Colonic mucosa (tissue), 4 donors: ENCODE data around the gene ZEB2. TPM values are rescaled to one million over a fixed set of nuclear protein-coding genes. Genes with fewer than 3 reads are reported as not detected.

Experiments used
- DNase-seq: peaks from one replicate; pipeline ENCODE4 v3.0.0-alpha.2; 2020
- H3K27ac ChIP-seq: fragments of 200-600 bp; one replicate; pipeline ENCODE4 v1.8.0; 2021
- H3K27me3 ChIP-seq: fragments of 200-600 bp; one replicate; pipeline ENCODE4 v1.8.0; 2021
- H3K36me3 ChIP-seq: fragments of 200-600 bp; one replicate; pipeline ENCODE4 v1.8.0; 2021
- H3K4me1 ChIP-seq: fragments of 200-600 bp; one replicate; pipeline ENCODE4 v1.8.0; 2021; ENCODE audit warnings: mild to moderate bottlenecking
- H3K4me3 ChIP-seq: fragments of 200-600 bp; one replicate; pipeline ENCODE4 v1.8.0; 2021
- H3K9ac ChIP-seq, 2 donors: one replicate each; pipeline ENCODE4 v1.7.0; 2013; ENCODE audit warnings: control low read depth in 2 of 2, low read depth in 2 of 2, low read length in 2 of 2
- H3K9me3 ChIP-seq: fragments of 200-600 bp; one replicate; pipeline ENCODE4 v1.8.0; 2021
- CTCF ChIP-seq: fragments of 200-600 bp; IDR thresholded peaks from one replicate; pipeline ENCODE4 v1.8.0; 2022; ENCODE audit warnings: antibody characterized with exemption, mild to moderate bottlenecking
- intact Hi-C: fragments of 100-400 bp; cut with DNase I; formaldehyde crosslinking; loops from one replicate; pipeline ENCODE4 v1.14.1; 2022
- total RNA-seq, 2 donors: library from RNA; stranded (reverse); fragmentation: NEBNext Ultra II Directional in 1 of 2; extraction: Animal tissue kit (Norgen Biotek cat#: 25700) in 1 of 2; gene quantifications; one replicate each; pipeline ENCODE4 v1.2.1, GENCODE V29; 2021
- donor health status: healthy.
- donor health status: DM: no; HTN: no; CAD: no.
- donor health status: DM: no; HTN: no; CAD: no.

The ZEB2 gene
- total RNA-seq, 2 donors from 2014 or later: 17.4 to 29.6 TPM

- DNase-seq: no peak
- intact Hi-C loops: no loop called here
- H3K4me3 ChIP-seq: no peak overlapping the region
- no peak overlapping the region for H3K27ac ChIP-seq
- H3K9me3 ChIP-seq: no peaks in the 10 kb centered on the region
- no peak overlapping the region for H3K9ac ChIP-seq
- H3K27me3 ChIP-seq: no peaks in the 10 kb centered on the region
- no peaks in the 10 kb centered on the region for H3K4me1 ChIP-seq
- H3K36me3 ChIP-seq: no peaks in the 10 kb centered on the region
- TF ChIP-seq CTCF: no peak
Observed at GRCh38 chr2:144477281-144477956, 42.5 kb downstream of the ZEB2 start.

GRCh38 chr2:144476682-144477081, 43.2 kb downstream of the ZEB2 start:
- intact Hi-C loops: no loop called here

GRCh38 chr2:144475569-144476275, 44.2 kb downstream of the ZEB2 start:
- no peak overlapping the region for H3K27ac ChIP-seq
- H3K9me3 ChIP-seq: no peaks in the 10 kb centered on the region
- no peak for TF ChIP-seq CTCF
- no peak overlapping the region for H3K4me3 ChIP-seq
- DNase-seq: no peak
- H3K27me3 ChIP-seq: peaks cover 3% of the 10 kb centered on the region
- intact Hi-C loops: no loop called here
- H3K9ac ChIP-seq: no peak overlapping the region
- peaks cover 2% of the 10 kb centered on the region for H3K4me1 ChIP-seq
- no peaks in the 10 kb centered on the region for H3K36me3 ChIP-seq

More at GRCh38 chr2:144476682-144477081, 43.2 kb downstream of the ZEB2 start:
- Histone ChIP-seq H3K9me3 (no peaks in the 10 kb centered on the region), H3K4me1 (no peaks in the 10 kb centered on the region), H3K36me3 (no peaks in the 10 kb centered on the region), H3K9ac (no peak overlapping the region), H3K27ac (no peak overlapping the region), H3K27me3 (no peaks in the 10 kb centered on the region), H3K4me3 (no peak overlapping the region)
- DNase-seq: no peak
- TF ChIP-seq CTCF: no peak

GRCh38 chr2:144475044-144475443, 44.9 kb downstream of the ZEB2 start:
- no peak for DNase-seq
- Histone ChIP-seq H3K27me3 (peaks cover 3% of the 10 kb centered on the region), H3K27ac (no peak overlapping the region), H3K36me3 (no peaks in the 10 kb centered on the region), H3K9ac (no peak overlapping the region), H3K9me3 (no peaks in the 10 kb centered on the region), H3K4me3 (no peak overlapping the region), H3K4me1 (peaks cover 5% of the 10 kb centered on the region)
- intact Hi-C loops: no loop called here
- no peak for TF ChIP-seq CTCF

GRCh38 chr2:144474017-144474416, 45.9 kb downstream of the ZEB2 start:
- Histone ChIP-seq H3K27me3 (peaks cover 3% of the 10 kb centered on the region), H3K27ac (no peak overlapping the region), H3K4me1 (peaks cover 5% of the 10 kb centered on the region), H3K9ac (no peak overlapping the region), H3K9me3 (no peaks in the 10 kb centered on the region), H3K4me3 (no peak overlapping the region), H3K36me3 (no peaks in the 10 kb centered on the region)
- TF ChIP-seq CTCF: no peak
- intact Hi-C loops: no loop called here
- DNase-seq: no peak
